HG03103 (cell line): ENCODE results near the gene ASCL4.

ENCODE experiments used
- ATAC-seq: cut with Tn5 transposase; IDR thresholded peaks from one replicate; pipeline ENCODE4 v1.9.1; 2021; ENCODE audit warnings: low read depth; ENCODE audit not compliant: unreplicated experiment

The ASCL4 gene

DNA sequence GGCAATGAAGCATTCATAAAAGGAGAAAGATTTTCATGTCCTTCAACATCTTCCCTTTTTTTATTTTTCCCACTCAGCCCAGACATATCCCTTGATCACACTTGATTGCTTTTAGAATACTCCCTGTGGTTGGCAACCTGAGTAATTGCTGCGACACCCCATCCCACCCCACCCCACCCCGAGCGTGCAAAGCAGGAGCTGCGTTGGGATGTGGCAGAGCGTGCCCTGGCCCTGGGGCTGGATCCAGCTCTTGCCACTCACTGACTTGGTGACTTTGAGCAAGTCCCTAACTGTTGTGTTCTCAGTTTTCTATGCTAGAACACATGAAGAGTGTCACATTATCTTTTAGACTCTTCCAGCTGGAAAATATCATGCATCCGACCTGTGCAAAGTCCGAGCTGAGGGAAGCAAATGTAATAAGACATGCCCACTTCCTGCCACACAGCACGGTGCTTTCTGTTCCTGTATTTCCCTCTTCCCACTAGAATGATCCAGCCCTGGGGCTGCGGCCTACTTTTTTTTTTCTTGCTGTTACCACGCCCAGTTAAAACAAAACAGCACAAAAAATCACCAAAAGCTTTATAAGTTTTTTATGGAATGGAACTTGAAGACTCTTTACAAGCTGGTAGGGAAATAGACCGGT, 4.0 kb downstream of the ASCL4 start:
- no peak for ATAC-seq

DNA sequence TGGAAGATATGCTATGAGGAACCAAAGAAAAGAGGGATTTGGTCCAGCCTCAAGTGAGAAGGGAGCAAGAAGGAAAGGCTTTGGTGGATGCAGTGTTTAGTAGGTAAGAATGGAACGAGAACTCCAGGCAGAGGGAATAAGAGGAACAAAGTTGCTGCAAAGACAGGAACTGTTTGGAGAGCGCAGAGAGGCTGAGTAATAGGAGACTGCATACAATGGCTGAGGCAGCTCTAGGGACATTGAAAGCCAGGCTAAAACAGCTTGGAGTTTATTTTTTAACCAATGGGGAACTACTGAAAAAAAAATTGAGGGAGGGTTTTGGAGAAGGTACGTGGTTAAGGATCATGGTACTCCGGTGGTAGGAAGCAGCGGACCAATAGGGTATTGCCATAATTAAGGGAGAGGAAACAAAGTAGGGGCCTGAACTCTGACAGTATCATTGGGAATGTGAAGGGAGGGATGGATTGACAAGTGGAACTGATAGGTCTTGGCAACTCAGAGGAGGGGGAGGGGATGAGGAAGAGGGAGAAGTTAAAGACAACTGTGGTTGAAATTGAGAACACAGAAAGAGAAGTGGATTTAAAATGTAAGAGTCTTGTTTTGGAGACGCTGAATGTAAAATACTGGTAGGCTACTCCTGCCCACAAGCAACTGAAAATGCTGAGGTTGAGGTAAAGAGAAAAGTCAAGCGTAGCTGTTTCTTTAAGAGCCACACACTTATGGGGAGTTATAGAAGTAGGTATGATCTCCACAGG, 4.8 kb downstream of the ASCL4 start:
- peak; percentile 74 for ATAC-seq

DNA sequence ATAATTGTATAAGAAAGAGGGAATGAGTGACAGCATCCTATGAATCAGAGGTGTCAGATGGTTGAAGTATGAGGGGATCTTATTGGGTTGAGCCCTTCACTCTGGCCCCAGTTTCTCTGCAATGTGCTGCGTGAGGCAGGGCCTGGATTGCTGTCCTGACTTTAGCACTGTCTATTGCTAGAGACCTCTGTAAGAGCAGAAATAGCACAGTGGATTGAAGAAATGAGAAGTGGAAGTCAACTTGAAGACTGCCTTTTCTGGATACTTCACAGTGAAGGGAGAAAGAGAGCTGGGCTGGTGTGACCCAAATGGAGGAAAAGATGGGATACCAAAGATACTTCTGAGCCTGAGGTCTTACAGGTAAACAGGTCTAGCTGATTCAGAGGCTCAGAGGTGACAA, 5.8 kb downstream of the ASCL4 start:
- no peak for ATAC-seq

DNA sequence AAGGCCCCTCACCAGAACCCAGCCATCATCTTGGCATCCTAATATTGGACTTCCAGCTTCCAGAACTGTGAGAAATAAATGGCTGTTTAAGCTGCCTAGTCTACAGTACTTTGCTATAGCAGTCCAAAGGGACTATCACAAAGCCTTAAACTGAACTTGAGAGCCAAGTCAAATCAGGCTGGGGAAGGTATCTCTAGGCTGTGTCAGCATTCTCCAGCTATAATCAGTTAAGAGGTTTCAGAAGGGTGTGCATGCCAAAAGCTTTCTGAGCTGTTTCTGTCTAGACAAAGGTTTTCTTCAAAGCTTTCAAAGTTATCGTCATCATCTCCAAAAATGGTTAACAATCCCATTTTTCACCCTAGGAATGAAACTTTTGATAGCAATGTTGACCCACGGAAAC, 7.6 kb downstream of the ASCL4 start:
- no peak for ATAC-seq

DNA sequence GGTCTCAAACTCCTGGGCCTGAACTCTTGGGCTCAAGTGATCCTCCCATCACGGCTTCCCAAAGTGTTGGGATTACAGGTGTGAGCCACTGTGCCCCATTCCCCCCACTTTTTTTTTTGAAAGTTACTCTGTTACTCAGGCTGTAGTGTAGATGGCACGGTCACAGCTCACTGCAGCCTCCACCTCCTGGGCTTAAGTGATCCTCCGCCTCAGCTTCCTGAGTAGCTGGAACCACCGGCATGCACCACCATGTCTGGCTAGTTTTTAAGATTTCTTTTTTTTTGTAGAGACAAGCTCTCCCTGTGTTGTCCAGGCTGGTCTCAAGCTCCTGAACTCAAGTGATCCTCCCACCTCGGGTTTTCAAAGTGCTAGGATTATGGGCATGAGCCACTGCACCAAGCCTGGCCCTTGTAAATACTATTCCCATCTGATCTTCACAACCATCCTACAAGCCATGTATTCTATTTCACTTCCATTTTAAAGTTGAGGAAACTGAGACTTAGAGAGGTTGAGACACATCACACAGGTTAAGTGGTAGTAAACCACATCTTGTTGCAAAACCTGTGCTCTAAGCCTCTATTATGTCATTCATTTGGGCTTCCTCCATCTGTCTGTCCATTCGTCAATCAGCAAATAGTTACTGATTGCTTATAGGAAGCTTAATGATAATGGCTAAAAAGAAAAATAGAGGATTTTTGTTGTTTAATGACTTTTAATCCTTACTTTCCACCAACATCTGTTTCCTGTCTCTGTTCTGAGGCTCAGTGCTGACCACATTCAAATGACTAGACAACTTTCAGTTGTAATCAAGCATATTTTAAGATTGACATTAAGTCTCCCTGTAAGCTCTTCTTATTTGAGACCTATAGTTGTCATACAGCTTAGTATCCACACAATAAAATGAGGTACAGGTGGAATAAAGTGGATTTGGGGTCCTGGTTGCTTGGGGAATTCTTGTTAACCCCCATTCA, 9.2 kb downstream of the ASCL4 start:
- ATAC-seq: peak; percentile 38

DNA sequence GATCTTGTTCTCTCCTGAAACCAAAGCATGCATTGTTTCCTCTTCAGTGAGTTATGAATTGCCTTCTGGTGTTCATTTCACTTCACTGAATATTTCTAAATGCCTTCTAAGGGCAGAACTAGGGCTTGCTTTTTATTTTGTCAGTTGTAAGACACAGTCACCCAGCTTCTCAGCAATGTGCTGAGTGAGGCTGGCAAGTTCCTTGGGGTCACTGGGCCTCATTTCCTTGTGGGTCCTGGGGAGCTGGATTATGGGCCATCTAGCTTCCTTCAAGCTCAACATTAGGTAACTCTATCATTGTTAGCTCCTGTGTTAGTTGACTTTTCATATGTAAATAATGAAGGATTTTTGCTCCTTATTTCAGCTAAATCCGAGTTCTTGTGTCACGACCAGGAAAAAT, 13.8 kb downstream of the ASCL4 start:
- ATAC-seq: no peak

DNA sequence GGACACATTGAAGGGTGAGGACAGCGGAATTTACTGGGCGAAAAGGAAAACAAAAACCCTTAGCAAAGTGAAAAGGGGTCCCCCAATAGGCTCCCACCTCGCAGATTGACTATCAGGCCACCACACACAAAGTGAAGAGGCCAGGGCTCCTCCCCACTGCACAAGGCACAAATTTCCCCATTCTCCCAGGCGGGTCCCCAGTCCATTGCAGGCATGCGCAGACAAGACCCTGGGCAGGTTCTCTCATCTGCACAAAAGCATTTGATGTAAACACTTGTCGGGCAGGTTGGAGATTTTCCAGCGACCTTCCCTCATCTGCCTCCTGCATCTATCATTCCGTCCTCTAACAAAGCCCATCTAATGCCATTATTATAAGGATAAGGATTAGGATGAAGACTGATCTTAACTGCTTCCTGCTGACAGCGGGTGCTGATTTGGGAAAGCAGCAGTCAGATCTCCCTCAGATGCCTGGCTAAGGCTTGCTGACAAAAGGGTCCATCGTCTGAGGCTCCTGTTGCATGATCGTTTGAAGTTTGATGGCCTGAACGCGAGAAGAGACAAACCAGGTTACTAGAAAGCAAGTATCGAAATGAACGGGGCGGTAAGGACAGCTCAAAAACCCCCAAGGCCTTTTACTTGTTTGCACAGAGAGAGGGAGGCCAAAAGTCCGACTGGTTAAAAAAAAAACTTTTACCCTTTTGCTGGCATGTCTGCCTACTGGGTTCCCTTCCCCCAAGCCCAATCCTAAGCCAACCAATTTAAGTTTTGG, 14.4 kb downstream of the ASCL4 start:
- ATAC-seq: no peak

DNA sequence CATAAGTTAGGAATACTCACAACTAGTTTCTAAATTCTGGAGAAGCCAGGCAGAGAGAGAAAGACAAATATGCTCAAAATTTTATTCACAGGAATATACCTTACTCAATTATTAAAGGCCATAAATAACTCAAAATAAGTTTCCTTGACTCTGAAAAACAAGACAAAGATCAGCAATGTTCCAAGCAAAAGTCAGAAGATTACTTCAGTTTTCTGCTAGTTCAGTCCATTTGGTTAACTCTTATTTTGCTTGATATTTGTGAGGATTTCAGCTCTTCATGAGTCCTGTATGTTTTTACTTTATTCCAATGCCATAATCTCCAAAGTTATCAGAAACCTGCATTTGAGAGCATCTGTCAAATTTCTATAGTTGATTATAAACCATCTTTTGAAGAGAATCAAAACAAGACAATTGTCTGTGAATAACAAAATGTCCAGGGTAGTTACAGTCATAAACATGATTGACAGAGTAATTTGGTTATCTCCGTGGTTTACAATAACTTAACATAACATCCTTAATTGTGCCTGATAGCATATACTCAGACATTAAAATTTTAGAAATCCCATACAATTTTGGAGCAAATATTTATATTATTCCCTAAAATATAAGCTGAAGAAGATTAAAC, 17.1 kb downstream of the ASCL4 start:
- no peak for ATAC-seq

DNA sequence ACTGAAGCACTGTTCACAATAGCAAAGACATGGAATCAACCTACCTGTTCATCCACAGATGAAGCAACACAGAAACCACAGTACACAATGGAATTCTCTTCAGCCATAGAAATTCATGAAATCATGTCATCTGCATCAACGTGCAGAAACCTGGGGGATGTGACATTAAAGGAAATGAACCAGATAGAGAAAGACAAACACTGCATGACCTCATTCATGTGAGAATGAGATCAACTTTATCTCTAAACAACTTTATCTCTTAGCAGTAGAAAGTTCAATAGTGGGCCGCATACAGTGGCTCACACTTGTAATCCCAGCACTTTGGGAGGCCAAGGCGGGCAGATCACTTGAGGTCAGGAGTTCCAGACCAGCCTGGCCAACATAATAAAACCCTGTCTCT, 19.9 kb downstream of the ASCL4 start:
- ATAC-seq: no peak

DNA sequence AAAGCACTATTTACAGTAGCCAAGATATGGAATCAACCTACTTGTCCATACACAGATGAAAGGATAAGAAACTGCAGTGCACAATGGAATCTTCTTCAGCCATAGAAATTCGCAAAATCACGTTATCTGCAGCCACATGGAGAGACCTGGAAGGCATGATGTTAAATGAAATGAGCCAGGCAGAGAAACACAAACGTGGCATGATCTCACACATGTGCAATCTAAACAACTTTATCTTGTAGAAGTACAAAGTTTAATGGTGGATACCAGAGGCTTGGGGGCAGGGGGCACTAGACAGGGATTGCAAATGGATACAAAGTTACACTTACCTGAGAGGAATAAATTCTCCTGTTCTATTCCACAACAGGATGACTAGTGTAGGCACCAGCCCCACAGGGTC, 24.1 kb downstream of the ASCL4 start:
- no peak for ATAC-seq

DNA sequence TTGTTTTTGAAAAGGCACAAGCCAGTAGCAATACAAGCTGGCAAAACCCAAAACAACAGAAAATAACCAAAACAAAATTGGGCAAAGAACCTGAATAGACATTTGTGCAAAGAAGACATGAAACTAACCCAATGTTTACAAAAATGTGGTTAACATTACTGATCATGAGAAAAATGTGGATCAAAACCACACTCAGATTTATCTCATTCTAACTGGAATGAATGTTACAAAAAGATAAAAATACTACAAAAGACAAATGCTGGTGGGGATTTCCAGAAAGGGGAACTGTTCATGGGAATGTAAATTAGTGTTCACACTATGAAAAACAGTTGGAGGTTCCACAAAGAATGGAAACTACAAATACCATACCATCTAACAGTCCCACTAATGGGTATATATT, 26.6 kb downstream of the ASCL4 start:
- no peak for ATAC-seq

DNA sequence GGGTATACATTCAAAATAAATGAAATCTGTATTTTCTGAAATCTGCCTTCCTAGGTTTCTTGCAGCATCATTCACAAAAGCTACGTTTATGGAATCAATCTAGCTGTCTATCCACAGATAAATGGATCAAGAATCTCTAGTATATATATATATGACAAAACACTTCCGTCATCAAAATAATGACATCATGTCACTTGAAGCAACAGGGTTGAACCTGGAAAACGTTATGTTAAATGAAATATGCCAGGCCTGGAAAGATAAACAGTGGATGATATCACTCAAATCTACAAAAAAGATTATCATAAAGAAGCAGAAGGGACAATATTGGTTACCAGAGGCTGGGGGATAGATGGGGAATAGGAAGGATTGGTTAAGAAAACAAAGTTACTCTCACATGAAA, 28.6 kb downstream of the ASCL4 start:
- ATAC-seq: no peak

DNA sequence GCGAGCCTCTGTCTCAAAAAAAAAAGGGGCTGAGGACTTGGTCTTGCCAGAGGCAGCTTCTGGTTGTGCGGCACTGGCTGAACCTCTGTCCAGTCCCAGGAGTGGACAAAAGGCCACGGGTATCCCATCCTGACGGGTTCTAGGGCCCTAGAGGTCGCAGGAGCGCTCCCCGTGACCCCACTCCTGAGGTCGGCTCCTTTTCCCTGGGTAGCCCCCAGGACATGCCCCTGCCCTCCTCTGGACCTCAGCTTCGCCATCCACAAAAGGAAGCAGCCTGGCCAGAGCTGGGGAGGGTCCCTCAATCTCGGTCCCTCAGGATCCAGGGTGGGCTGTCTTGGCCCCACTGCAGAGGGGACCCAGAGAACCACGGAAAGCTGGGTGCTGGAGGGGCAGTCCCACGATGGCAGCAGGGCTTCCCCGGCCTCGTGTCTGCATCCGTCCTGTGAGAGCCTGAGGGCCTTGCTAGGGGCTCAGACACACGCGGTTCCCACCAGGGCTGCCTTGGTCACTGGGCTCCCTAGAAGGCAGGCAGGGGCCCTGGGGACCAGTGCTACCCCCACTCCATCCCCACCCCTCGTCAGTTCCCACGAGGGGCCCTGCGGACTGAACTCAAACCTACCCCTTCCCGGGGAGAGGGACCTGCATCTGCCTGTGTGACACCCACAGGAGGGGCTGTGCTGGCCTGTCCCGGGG, 31.1 kb downstream of the ASCL4 start:
- ATAC-seq: no peak

DNA sequence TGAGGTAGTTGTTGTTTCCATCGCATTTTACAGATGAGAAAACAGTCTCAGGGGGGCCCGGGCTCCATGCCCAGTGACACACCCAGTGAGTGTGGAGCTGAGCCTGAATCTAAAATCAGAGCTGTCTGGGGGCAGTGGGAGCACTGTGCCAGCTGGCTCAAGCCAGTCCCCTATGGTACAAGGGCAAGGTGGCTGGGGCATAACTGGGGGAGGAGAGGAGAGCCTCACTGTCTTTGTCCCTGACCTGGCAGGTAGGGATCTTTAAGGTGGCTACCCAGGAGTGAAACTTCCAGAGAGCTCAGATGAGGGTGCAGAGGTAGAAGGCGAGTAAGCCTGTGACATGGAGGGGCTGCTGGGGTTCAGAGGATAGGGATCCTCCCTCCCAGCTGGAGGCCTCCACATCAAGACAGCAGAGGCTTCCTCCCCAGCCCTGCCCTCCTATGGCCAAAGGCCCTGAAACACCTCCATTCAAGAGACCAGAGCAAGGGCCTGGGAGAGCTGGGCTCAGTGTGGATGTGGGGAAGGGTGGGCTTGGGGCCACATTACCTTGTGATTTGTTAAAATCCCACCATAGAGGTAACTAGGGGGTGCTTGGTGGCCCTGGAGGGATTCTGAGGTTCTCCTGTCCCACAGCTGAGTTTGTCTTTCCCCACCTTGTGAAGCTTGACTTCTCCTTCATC, 33.1 kb downstream of the ASCL4 start:
- ATAC-seq: no peak

DNA sequence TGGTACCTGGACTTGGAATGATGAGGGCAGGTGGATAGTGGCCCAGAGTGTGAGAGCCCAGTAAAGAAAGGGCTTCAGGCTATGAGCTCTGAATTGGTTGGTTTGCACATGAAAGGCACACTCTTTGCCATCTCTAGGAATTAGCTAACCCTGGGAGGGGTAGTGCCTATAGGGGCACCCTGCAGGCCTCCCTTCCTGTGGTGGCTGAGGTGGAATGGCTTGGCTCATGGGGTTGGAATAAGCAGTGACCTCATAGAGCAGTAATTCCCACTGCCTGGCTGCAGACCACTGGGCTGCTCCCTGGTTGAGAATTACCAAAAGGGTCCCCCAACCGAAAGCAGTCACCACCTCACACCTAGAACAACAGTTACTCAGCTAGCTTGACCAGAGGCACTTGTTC, 42.7 kb downstream of the ASCL4 start:
- ATAC-seq: no peak

DNA sequence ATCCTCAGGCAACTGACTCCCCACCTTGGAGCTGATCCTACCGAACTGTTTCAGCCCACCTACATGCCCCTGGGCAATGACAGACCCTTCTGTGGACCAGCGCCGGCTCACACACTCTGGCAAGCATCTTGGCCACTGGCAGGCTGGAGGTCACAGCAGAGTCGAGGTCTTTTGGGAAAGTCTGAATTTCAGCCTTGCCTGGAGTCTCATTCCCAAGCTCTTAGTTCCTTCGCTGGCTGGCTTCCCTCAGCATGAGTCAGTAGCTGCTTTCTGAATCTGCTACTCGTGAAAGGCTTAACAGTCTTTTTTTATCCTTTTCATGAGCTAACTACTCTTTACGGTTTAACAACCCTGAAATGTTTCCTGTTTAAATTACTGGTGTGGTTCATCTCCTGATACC, 44.5 kb downstream of the ASCL4 start:
- no peak for ATAC-seq

DNA sequence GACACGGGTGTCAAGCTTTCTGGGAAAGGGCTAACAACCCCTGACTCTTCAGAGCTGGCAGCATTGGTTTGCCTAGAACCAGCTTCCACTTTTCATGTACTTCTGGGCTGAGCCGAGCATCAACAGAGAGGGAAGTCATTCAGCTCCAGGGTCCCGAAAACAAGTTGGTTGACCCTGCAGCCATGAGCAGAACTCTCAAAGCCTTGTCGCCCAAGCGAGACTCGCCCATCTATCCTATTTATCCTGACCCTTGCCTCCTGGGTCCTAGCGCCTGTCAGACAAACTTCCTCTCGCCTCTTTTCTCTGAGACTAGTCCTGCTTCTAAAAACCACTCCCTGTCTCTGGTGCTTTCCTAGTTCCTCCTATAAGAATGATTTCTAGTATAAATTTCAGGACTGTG, 47.9 kb downstream of the ASCL4 start:
- no peak for ATAC-seq
